ENCODE results near the gene KCNE3. TPM values are rescaled to one million over a fixed set of nuclear protein-coding genes. Genes with fewer than 3 reads are reported as not detected.

The KCNE3 gene
- total and polyA plus RNA-seq, 2 of the 4 experiments (the other 2 are of a cell fraction) = 0.05 to 0.18 TPM

- H3K4me3 ChIP-seq (ENCODE audit: insufficient read depth, low read depth, low read length) = no peak overlapping the region
- intact Hi-C loops (cut with micrococcal nuclease) = no loop called here
- H3K4me2 ChIP-seq (ENCODE audit: low read depth, low read length) = no peak overlapping the region
- no peak overlapping the region for H2AK5ac ChIP-seq (ENCODE audit: low read depth, low read length)
- H4K91ac ChIP-seq (ENCODE audit: insufficient read depth, low read depth, low read length) = no peak overlapping the region
- WGBS, 2 experiments (ENCODE audit: extremely low coverage in 2 of 2, insufficient read length in 1 of 2) = no CpG with 5 or more reads among the region's 1 CpG
- H4K8ac ChIP-seq (ENCODE audit: low read depth in 2 of 2, low read length in 2 of 2) = no peak overlapping the region
- dilution Hi-C loops (cut with HindIII; ENCODE audit: low sequenced_read_pairs, unreplicated experiment) = no loop called here
- H2BK5ac ChIP-seq (ENCODE audit: low read depth, low read length, poor library complexity, severe bottlenecking) = no peak overlapping the region
- no peaks in the 10 kb centered on the region for H3K36me3 ChIP-seq (ENCODE audit: control insufficient read depth, insufficient read depth, low read length)
- H3K4me1 ChIP-seq (ENCODE audit: control insufficient read depth, insufficient read depth, low read length) = peaks cover 9% of the 10 kb centered on the region
- no peak overlapping the region for H2BK20ac ChIP-seq (ENCODE audit: low read depth, low read length)
- no peak overlapping the region for H3K23ac ChIP-seq (ENCODE audit: low read depth, low read length)
- no peak overlapping the region for H3K18ac ChIP-seq (ENCODE audit: low read depth, low read length)
- BruUV-seq (replicated peaks) = no TSS peak
- H2BK15ac ChIP-seq (ENCODE audit: low read depth, low read length) = no peak overlapping the region
- H2AK9ac ChIP-seq (replicated peaks; ENCODE audit: low read depth, low read length, poor library complexity) = no peak overlapping the region
- POLR2A ChIA-PET (ENCODE audit: unreplicated experiment) = no interaction called here
- no peaks in the 10 kb centered on the region for H3K9me3 ChIP-seq (ENCODE audit: control insufficient read depth, insufficient read depth, low read length)
- no peaks in the 10 kb centered on the region for H3K27me3 ChIP-seq (ENCODE audit: control insufficient read depth, insufficient read depth, low read length)
- DNase-seq (no peak), ATAC-seq (ENCODE audit: low read depth) (no peak)
- no peak overlapping the region for H2AFZ ChIP-seq (replicated peaks; ENCODE audit: low read length, poor library complexity)
- no peak overlapping the region for H3K9ac ChIP-seq (ENCODE audit: low read depth, low read length)
- H3K9me1 ChIP-seq (ENCODE audit: insufficient read depth, low read length) = no peaks in the 10 kb centered on the region
- H3K14ac ChIP-seq (replicated peaks; ENCODE audit: low read depth, low read length) = no peak overlapping the region
- no peak overlapping the region for H3K56ac ChIP-seq (ENCODE audit: extremely low read depth, insufficient read depth, low read length)
- TF ChIP-seq MAFK (IDR thresholded peaks at IDR 0.05; ENCODE audit: low read depth, low read length) = no peak
- TF ChIP-seq MXI1 (IDR thresholded peaks at IDR 0.05; ENCODE audit: borderline replicate concordance, low read depth, low read length) = no peak
- TF ChIP-seq CHD1 (IDR thresholded peaks at IDR 0.05; ENCODE audit: low read depth, low read length) = no peak
- no peak for TF ChIP-seq FOS (IDR thresholded peaks at IDR 0.05; ENCODE audit: low read depth, low read length)
- no peak for TF ChIP-seq BHLHE40 (IDR thresholded peaks at IDR 0.05; ENCODE audit: low read depth, low read length)
- TF ChIP-seq, protein P1, sequence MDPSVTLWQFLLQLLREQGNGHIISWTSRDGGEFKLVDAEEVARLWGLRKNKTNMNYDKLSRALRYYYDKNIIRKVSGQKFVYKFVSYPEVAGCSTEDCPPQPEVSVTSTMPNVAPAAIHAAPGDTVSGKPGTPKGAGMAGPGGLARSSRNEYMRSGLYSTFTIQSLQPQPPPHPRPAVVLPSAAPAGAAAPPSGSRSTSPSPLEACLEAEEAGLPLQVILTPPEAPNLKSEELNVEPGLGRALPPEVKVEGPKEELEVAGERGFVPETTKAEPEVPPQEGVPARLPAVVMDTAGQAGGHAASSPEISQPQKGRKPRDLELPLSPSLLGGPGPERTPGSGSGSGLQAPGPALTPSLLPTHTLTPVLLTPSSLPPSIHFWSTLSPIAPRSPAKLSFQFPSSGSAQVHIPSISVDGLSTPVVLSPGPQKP (IDR thresholded peaks at IDR 0.05; ENCODE audit: borderline replicate concordance, low read depth, low read length) = no peak
- H4K5ac ChIP-seq (ENCODE audit: low read depth, low read length) = no peak overlapping the region
- CTCF ChIA-PET = interaction anchor here (1.4 kb wide), 1 partner anchor 15 kb away, joined by 4 read pairs; no protein-coding TSS in a partner anchor
- H3K27ac ChIP-seq (ENCODE audit: insufficient read depth, low read length) = no peak overlapping the region
- in situ Hi-C loops (cut with MboI; ENCODE audit: low sequenced_read_pairs) = no loop called here
- H4K20me1 ChIP-seq (ENCODE audit: insufficient read depth, low read length) = no peaks in the 10 kb centered on the region
- H3K79me1 ChIP-seq (ENCODE audit: low read depth in 1 of 2, low read length in 2 of 2) = no peaks in the 10 kb centered on the region
- H3K4ac ChIP-seq (ENCODE audit: low read depth, low read length) = no peak overlapping the region
- no peak overlapping the region for H2BK120ac ChIP-seq (ENCODE audit: low read depth, low read length)
Observed at GRCh38 chr11:74438681-74439080, 28.7 kb downstream of the KCNE3 start.
